ENCODE data around the gene MGLL.

DNA sequence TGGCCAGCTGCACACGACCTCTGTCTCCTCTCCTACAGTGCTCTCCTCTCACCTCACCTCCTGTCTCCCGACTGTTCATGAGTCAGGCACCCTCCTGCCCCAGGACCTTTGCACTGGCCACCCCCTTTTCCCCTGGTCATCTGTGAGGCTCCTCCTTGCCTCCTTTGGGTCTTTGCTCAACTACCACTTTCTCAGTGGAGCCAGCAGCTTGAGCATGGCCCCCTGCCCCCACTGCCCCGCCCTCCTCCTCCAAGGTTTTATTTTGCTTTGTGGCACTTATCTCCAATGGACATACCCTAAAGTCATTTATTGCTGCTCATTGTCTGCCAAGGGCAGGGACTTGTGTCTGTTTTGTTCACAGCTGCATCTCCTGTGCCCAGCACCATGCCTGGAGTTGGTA, 64.3 kb downstream of the MGLL start:
- TF ChIP-seq POLR2A (IDR thresholded peaks at IDR 0.05) (no peak), EP300 (IDR thresholded peaks at IDR 0.05) (no peak)
- TF ChIP-seq, protein P1, sequence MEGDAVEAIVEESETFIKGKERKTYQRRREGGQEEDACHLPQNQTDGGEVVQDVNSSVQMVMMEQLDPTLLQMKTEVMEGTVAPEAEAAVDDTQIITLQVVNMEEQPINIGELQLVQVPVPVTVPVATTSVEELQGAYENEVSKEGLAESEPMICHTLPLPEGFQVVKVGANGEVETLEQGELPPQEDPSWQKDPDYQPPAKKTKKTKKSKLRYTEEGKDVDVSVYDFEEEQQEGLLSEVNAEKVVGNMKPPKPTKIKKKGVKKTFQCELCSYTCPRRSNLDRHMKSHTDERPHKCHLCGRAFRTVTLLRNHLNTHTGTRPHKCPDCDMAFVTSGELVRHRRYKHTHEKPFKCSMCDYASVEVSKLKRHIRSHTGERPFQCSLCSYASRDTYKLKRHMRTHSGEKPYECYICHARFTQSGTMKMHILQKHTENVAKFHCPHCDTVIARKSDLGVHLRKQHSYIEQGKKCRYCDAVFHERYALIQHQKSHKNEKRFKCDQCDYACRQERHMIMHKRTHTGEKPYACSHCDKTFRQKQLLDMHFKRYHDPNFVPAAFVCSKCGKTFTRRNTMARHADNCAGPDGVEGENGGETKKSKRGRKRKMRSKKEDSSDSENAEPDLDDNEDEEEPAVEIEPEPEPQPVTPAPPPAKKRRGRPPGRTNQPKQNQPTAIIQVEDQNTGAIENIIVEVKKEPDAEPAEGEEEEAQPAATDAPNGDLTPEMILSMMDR (IDR thresholded peaks at IDR 0.05), result no peak
